Testis (tissue), 3 donors: ENCODE data around the gene PLEKHA8. TPM values are rescaled to one million over a fixed set of nuclear protein-coding genes. Genes with fewer than 3 reads are reported as not detected.
A peak's percentile ranks its signal among the peaks of the same experiment; 100 is the strongest.

Experiments used
- DNase-seq: peaks from one replicate; pipeline ENCODE4 v3.0.0-alpha.2; 2019
- H3K27ac ChIP-seq, 2 donors: fragments of 200-600 bp; sonication (generic); one replicate each; pipeline ENCODE4 v1.5.1; 2019
- H3K27me3 ChIP-seq: fragments of 200-600 bp; sonication (generic); one replicate; pipeline ENCODE4 v1.5.1; 2019
- H3K36me3 ChIP-seq: fragments of 200-600 bp; sonication (generic); one replicate; pipeline ENCODE4 v1.5.1; 2017; ENCODE audit warnings: low read depth; ENCODE audit errors: missing control alignments
- H3K4me1 ChIP-seq: fragments of 200-600 bp; sonication (generic); one replicate; pipeline ENCODE4 v1.5.1; 2019
- H3K4me3 ChIP-seq, 2 donors: fragments of 200-600 bp; sonication (generic); one replicate each; pipeline ENCODE4 v1.5.1; 2017 to 2019
- H3K9me3 ChIP-seq: fragments of 200-600 bp; sonication (generic); one replicate; pipeline ENCODE4 v1.5.1; 2017
- CTCF ChIP-seq, 3 experiments: fragments of 450-650 bp in 2 of 3; fragments of 200-600 bp in 1 of 3; sonication (generic) in 1 of 3; IDR thresholded peaks; one replicate each; pipeline ENCODE4 v1.5.1; 2016 to 2019; ENCODE audit warnings: antibody characterized with exemption in 3 of 3, mild to moderate bottlenecking in 2 of 3, moderate library complexity in 1 of 3
- POLR2A ChIP-seq: fragments of 450-650 bp; IDR thresholded peaks from one replicate; pipeline ENCODE4 v1.6.1; 2017; ENCODE audit warnings: antibody characterized with exemption, mild to moderate bottlenecking, moderate library complexity
- WGBS, 2 donors: methylation state at CpG; one replicate each; pipeline ENCODE4 v1.1.5; 2018; 5-methylcytosine and 5-hydroxymethylcytosine counted together
- intact Hi-C: fragments of 100-400 bp; cut with DNase I; formaldehyde crosslinking; loops from one replicate; pipeline ENCODE4 v1.15.1; 2023; ENCODE audit warnings: low total_unique reads
- polyA plus RNA-seq: library from polyadenylated mRNA; stranded (reverse); fragments of 350-450 nt; fragmentation: Illumina TruSeq; extraction: RNeasy Lipid Tissue Mini Kit (QIAGEN cat#74804); gene quantifications from one replicate; pipeline ENCODE4 v1.2.3, GENCODE V29; 2014; ENCODE audit warnings: low read depth, low replicate concordance; ENCODE audit not compliant: insufficient read depth
- total RNA-seq, 2 donors: library from RNA; depleted of rRNA; stranded (reverse); fragments of >200 nt; gene quantifications; one replicate each; pipeline ENCODE4 v1.2.3, GENCODE V29; 2016

Gene PLEKHA8
- total and polyA plus RNA-seq, 3 donors from 2014 or later = 7.1 to 14.5 (median 11.0) TPM

- Histone ChIP-seq H3K9me3 (no peaks in the 10 kb centered on the region), H3K4me1 (no peaks in the 10 kb centered on the region), H3K27ac (no peak overlapping the region), H3K36me3 (no peaks in the 10 kb centered on the region), H3K27me3 (no peaks in the 10 kb centered on the region), H3K4me3 (no peak overlapping the region)
- no peak for DNase-seq
- TF ChIP-seq CTCF (IDR thresholded peaks at IDR 0.05) (peak; percentile 43 to 61 (median 53)), POLR2A (no peak)
- intact Hi-C loops = no loop called here
- WGBS, 2 donors = 52 to 76% methylated on average over 1 of the region's 1 CpG
These were observed 34.4 kb downstream of the PLEKHA8 start for GRCh38 chr7:30062587-30062986.

GRCh38 chr7:30065746-30066145, 37.5 kb downstream of the PLEKHA8 start:
- intact Hi-C loops = no loop called here
- Histone ChIP-seq H3K9me3 (no peaks in the 10 kb centered on the region), H3K4me3 (no peak overlapping the region), H3K36me3 (no peaks in the 10 kb centered on the region), H3K27ac (no peak overlapping the region), H3K27me3 (no peaks in the 10 kb centered on the region), H3K4me1 (no peaks in the 10 kb centered on the region)
- no peak for DNase-seq
- TF ChIP-seq POLR2A (no peak), CTCF (IDR thresholded peaks at IDR 0.05) (no peak)
- 72 to 79% methylated on average over 3 of the region's 3 CpGs for WGBS, 2 donors

DNA sequence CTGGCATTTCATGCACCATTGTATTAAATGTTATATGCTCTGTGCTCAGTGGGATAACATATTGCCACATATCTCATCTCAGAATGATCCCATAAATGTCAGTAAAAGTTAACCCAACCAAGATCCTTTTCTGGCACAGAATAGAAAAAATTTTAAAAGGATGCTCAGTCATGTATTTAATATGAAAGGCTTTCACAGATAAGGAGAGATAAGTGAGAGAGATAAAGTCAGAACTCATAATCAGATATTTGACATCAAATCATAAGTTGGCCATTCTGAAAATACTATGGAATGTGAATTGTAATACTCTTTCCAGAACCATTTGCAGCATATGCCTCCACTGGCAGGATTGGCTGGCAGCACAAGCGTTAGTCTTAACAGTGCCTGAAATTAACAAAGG, 38.5 kb downstream of the PLEKHA8 start:
- H3K9me3 ChIP-seq = no peaks in the 10 kb centered on the region
- TF ChIP-seq POLR2A = no peak
- no peak for TF ChIP-seq CTCF (IDR thresholded peaks at IDR 0.05)
- H3K4me3 ChIP-seq = no peak overlapping the region
- no peaks in the 10 kb centered on the region for H3K36me3 ChIP-seq
- intact Hi-C loops = no loop called here
- no peak overlapping the region for H3K27ac ChIP-seq
- no peaks in the 10 kb centered on the region for H3K27me3 ChIP-seq
- no peak for DNase-seq
- 97 to 100% methylated on average over 1 of the region's 1 CpG for WGBS, 2 donors
- H3K4me1 ChIP-seq = no peaks in the 10 kb centered on the region

DNA sequence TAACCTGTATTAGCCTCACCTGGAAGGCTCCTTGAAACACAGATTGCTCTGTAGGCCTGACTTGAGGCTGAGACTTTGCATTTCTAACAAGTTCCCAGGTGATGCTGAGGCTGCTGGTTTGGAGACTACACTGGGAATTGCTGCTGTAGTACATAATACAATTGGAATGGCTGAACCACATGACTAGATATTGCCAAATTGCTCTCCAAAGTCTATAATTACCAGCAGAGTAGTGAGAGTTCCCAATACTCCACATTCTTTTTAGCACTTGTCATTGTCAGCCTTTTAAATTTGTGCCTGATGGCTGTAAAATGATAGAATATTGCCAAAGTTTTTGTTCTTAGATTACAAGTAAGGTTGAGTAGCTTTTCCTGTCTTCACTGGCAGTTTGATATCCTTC, 39.9 kb downstream of the PLEKHA8 start:
- no peaks in the 10 kb centered on the region for H3K4me1 ChIP-seq
- H3K27ac ChIP-seq = no peak overlapping the region
- intact Hi-C loops = no loop called here
- no peaks in the 10 kb centered on the region for H3K36me3 ChIP-seq
- H3K27me3 ChIP-seq = no peaks in the 10 kb centered on the region
- H3K4me3 ChIP-seq = no peak overlapping the region
- no peak for DNase-seq
- TF ChIP-seq CTCF (IDR thresholded peaks at IDR 0.05) (no peak), POLR2A (no peak)
- no peaks in the 10 kb centered on the region for H3K9me3 ChIP-seq

GRCh38 chr7:30069096-30069867, 41.1 kb downstream of the PLEKHA8 start:
- no peak for DNase-seq
- Histone ChIP-seq H3K36me3 (no peaks in the 10 kb centered on the region), H3K4me1 (no peaks in the 10 kb centered on the region), H3K27me3 (no peaks in the 10 kb centered on the region), H3K27ac (no peak overlapping the region), H3K9me3 (no peaks in the 10 kb centered on the region), H3K4me3 (no peak overlapping the region)
- TF ChIP-seq POLR2A (no peak), CTCF (IDR thresholded peaks at IDR 0.05) (no peak)
- intact Hi-C loops = no loop called here
- WGBS, 2 donors = 82 to 95% methylated on average over 5 of the region's 5 CpGs
